Epithelial cell of esophagus (primary cell): Measurements from ENCODE around the gene NANOS2.

ENCODE experiments used
- DNase-seq: peaks from one replicate; pipeline ENCODE4 v3.0.0; 2010; ENCODE audit warnings: low read depth
- H3K4me3 ChIP-seq: 2 replicates; pipeline ENCODE4 v1.5.1; 2011; ENCODE audit warnings: mild to moderate bottlenecking, low read length, control low read depth
- TF ChIP-seq, protein P1 (sequence below): IDR thresholded peaks from 2 replicates; pipeline ENCODE4 v1.5.1; 2011; ENCODE audit warnings: low read depth, mild to moderate bottlenecking, low read length, control low read depth, inconsistent platforms; ENCODE audit not compliant: insufficient read depth; ENCODE audit errors: missing control alignments

NANOS2 gene

DNA sequence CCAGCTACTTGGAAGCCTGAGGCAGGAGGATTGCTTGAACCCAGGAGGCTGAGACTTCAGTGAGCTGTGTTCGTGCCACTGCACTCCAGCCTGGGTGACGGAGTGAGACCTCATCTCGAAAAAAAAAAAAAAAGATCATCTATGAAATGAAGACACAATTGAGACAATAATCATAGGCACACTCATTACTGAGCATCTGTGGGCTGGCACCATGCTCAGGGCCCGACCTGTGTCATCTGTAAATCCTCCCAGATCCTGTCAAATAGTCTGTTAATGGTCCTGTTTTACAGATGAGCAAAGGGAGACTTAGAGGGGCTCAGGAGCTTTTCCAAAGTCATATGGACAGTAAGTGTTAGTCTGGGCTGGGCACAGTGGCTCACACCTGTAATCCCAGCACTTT lies 4.1 kb upstream of the NANOS2 start:
- DNase-seq = no peak
- no peak overlapping the region for H3K4me3 ChIP-seq
- TF ChIP-seq, protein P1, sequence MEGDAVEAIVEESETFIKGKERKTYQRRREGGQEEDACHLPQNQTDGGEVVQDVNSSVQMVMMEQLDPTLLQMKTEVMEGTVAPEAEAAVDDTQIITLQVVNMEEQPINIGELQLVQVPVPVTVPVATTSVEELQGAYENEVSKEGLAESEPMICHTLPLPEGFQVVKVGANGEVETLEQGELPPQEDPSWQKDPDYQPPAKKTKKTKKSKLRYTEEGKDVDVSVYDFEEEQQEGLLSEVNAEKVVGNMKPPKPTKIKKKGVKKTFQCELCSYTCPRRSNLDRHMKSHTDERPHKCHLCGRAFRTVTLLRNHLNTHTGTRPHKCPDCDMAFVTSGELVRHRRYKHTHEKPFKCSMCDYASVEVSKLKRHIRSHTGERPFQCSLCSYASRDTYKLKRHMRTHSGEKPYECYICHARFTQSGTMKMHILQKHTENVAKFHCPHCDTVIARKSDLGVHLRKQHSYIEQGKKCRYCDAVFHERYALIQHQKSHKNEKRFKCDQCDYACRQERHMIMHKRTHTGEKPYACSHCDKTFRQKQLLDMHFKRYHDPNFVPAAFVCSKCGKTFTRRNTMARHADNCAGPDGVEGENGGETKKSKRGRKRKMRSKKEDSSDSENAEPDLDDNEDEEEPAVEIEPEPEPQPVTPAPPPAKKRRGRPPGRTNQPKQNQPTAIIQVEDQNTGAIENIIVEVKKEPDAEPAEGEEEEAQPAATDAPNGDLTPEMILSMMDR = no peak

DNA sequence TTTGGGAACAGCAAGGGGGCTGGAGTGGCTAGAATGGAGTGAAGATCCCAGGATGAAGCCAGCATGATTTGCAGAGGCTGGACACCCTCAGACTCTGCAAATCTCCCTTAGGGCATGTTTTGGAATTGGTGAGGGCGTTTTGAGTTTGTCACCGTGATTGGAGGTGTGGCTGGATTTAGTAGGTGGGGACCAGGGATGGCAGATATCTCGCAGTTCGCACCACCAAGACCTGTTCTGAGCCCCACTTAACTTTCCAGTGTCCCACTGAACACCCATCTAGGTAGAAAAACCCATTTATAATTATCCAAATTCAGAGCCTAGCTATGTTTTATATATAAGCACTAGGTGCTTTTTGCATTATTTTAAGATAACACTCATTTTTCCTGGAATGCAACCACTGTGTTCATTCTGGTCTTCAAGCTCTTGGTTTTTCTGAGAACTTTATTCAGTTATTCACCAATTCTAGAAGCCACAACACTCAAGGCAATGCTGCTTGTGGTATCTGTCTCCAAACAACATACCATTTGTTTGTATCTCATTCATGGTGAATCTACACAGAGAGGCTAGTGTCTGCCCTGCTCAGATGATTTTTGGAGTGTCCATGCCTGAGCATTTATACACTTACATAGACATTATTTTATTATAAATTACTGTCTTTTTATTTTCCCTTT lies 3.0 kb upstream of the NANOS2 start:
- H3K4me3 ChIP-seq = no peak overlapping the region
- DNase-seq = no peak
- TF ChIP-seq, protein P1 = no peak

DNA sequence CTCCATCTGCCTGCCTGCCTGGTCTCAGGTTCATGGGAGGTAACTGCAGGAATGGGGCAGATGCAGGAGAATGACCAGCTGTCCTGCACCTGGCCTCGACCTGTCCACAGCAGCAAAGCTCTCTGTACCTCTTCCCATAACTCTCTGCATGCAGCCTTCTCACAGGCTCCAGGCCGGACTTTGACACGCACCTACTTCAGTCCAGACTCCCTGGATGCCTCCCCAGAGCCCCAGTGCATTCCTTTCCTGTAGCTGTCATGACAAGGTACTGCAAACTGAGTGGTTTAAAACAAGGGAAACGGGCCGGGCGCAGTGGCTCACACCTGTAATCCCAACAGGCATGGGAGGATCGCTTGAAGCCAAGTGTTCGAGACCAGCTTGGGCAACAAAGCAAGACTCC lies 3.3 kb downstream of the NANOS2 start:
- H3K4me3 ChIP-seq = no peak overlapping the region
- TF ChIP-seq, protein P1 = no peak
- no peak for DNase-seq

DNA sequence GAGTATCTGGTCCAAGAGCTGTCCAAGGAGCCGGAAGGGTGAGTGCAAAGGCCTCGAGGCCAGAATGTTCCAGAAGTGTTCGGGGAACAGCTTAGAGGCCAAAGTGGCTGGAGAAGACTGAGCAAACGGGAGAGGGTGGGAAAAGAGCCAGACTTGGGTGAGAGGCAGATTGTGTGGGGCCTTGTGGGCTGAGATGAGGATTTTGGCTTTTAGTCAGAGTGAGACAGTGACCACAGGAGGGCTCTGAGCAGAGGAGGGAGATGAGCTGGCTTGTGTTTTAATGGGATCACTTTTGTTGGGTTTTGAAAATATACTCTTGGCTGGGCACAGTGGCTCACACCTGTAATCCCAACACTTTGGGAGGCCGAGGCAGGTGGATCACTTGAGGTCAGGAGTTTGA lies 5.6 kb downstream of the NANOS2 start:
- no peak overlapping the region for H3K4me3 ChIP-seq
- no peak for DNase-seq
- TF ChIP-seq, protein P1 = no peak

DNA sequence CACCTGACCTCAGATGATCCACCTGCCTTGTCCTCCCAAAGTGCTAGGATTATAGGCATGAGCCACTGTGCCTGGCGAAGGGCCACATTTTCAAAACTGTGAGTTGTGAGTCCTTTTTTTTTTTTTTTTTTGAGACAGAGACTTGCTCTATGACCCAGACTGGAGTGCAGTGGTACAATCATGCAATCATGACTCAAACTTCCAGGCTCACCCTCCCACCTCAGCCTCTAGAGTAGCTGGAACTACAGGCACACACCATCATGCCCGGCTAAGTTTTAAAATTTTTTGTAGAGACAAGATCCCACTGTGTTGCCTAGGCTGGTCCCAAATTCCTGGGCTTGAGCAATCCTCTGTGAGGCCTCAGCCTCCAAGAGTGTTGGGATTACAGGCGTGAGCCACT lies 8.4 kb downstream of the NANOS2 start:
- TF ChIP-seq, protein P1 = no peak
- DNase-seq = peak; percentile 78
- no peak overlapping the region for H3K4me3 ChIP-seq

DNA sequence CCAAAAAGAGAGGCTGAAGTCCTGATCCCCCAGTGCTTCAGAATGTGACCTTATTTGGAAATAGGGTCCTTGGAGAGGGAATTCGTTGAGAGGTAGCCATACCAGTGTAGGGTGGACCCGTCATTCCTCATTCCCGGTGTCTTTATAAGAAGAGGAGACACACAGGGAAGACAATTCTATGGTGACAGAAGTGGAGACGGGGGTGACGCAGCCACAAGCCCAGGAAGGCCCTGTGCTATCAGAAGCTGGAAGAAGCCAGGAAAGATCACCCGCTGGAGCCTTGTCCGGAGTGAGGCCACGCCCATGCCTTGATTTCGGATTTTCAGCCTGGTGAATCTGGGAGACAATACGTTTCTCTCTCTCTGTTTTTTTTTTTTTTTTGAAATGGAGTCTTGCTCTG lies 9.6 kb downstream of the NANOS2 start:
- no peak for DNase-seq
- no peak overlapping the region for H3K4me3 ChIP-seq
- TF ChIP-seq, protein P1 = no peak
